ENCODE data around the gene MS4A15.

The MS4A15 gene

GRCh38 chr11:60786811-60787567 is 30.3 kb downstream of the MS4A15 start:
- H3K4me3 ChIP-seq (ENCODE audit: low read depth, low read length) = no peak overlapping the region
- no peak for TF ChIP-seq CTCF (conservative IDR thresholded peaks at IDR 0.05; ENCODE audit: low read depth, low read length)
- peak; percentile 81 for DNase-seq (ENCODE audit: low read depth)

DNA sequence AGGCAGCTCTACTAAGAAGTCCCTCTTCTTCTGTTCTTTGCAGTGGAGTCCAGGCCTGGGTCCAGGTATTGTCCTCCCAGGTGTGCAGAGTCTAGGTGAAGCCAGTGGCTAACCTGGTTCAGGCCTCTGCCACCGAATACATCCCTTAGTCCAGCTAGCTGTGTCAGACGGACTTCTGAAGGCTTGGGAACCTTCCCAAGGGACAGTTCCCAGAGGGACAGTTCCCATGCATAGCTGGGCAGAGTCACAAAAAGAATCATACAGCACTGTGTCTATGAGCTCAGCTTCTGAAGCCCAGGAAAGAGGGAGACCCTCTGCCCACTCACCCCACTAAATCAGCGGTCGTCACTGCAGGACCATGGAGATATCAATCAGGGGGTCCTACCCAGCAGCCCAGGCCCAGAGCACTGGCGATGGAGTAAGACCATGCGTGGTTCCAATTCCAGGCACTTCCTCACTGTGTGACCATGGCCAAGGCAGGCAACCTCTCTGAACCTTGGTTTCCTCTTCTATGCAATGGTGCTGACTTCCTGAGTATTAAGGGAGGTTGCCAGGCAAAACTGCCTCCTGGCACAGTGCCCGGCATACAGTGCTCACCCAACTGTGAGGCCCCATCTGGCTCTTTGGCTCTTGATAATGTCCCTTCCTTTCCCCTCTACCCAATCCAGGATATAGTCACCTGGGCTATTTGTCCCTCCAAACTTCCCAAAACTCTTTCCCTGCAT is 31.9 kb downstream of the MS4A15 start:
- peak; percentile 14 for DNase-seq (ENCODE audit: low read depth)
- H3K4me3 ChIP-seq (ENCODE audit: low read depth, low read length) = no peak overlapping the region
- TF ChIP-seq CTCF (conservative IDR thresholded peaks at IDR 0.05; ENCODE audit: low read depth, low read length) = no peak

DNA sequence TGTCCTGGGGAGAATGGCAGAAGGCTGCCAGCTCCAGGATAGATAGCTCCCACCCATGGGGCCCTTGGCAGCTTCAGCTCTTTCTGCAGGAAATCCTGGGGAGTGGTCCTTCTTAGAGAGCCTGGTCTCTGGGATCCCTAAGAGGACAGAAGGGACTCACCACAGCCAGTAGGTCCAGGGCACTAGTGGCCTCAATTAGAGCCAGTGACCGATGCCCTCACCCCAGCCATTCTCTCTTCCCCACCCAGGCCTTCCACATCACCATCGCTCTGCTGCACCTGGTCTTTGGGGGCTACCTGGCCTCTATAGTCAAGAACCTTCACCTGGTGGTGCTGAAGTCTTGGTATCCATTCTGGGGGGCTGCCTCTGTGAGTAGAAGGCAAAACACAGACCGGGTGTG is 34.1 kb downstream of the MS4A15 start:
- no peak for DNase-seq (ENCODE audit: low read depth)
- TF ChIP-seq CTCF (conservative IDR thresholded peaks at IDR 0.05; ENCODE audit: low read depth, low read length) = no peak

DNA sequence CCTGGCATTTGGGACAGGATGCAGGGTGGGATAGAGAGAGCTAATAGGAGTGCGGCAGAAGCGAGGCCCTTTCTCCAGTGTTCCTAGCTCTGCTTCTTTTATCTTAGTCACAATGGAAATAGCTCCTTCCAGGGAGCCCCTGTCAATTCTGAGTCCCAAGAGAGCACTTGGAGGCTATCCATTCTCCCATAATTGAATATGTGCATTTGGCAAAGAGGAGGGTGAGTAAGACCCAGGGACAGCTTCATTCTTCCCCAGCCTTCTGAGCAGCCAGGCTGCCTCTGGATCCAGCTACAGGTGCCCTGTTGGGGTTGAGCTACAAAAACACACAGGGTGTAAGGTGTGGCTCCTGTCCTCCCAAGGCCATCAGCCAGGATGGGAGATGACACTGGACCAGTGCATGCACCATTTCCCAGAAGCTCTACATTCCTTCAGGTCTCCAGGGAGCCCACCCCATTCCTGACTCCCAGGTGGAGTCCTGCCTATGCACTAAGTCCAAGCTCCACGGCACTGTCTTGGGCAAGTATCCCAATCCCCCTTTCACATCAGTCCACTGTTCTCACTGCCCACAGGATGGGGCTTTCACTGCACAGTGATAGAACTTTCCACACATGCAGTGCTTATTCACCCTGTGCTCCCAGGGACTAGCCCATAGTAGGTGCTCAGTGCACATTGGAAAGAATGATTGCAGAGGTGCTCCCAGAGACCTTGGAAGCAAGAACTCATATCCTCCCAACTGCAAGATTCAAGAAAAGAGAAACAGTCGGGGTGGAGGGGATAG is 34.7 kb downstream of the MS4A15 start:
- no peak for DNase-seq (ENCODE audit: low read depth)
- no peak overlapping the region for H3K4me3 ChIP-seq (ENCODE audit: low read depth, low read length)
- TF ChIP-seq CTCF (conservative IDR thresholded peaks at IDR 0.05; ENCODE audit: low read depth, low read length) = no peak

More for the DNA sequence above, 34.1 kb downstream of the MS4A15 start:
- H3K4me3 ChIP-seq (ENCODE audit: low read depth, low read length) = no peak overlapping the region

DNA sequence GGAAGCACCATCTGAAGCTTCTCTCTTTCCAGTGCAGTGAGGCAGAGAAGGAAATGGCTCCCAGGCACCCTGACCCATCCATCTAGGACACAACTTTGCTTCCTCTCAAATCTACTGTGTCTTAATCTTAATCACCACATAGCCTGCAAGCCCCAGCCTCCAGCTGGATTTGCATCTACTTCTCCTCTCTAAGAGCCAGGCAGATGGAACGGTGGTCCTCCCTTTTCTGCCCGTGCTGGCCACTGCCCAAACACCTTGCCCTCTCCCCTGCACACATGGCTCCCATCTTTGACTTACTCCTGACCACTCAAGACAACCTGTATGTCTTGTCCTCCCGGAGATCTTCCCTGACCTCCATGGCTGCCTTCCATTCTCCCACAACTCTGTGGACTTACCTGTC is 35.9 kb downstream of the MS4A15 start:
- no peak for TF ChIP-seq CTCF (conservative IDR thresholded peaks at IDR 0.05; ENCODE audit: low read depth, low read length)
- no peak for DNase-seq (ENCODE audit: low read depth)
- H3K4me3 ChIP-seq (ENCODE audit: low read depth, low read length) = no peak overlapping the region

DNA sequence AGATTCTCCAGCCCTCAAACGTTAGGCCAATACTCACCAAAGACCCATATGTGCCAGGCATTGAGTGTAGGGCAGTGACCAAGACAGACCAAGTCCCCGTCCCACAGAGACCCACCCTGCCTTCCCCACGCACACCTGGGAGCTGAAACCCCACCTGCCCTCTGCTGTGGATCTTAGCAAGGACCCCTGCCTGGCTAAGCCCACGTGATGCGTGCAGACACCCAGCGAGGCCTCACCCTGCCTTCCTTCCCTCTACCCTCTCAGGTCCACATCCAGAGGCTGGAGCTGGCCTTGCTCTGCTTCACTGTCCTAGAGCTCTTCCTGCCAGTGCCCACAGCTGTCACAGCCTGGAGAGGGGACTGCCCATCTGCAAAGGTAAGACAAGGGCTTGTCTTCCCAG is 38.6 kb downstream of the MS4A15 start:
- H3K4me3 ChIP-seq (ENCODE audit: low read depth, low read length) = no peak overlapping the region
- no peak for TF ChIP-seq CTCF (conservative IDR thresholded peaks at IDR 0.05; ENCODE audit: low read depth, low read length)
- DNase-seq (ENCODE audit: low read depth) = no peak

Data from choroid plexus epithelial cell (primary cell).